Caco-2 (cell line): ENCODE data around the gene PTPN3. TPM values are rescaled to one million over a fixed set of nuclear protein-coding genes. Genes with fewer than 3 reads are reported as not detected.
A peak's percentile ranks its signal among the peaks of the same experiment; 100 is the strongest.

ENCODE experiments used
- BruUV-seq: library from RNA; stranded (reverse); fragments of 400-500 nt; replicated peaks from 2 replicates; lab custom pipeline; 2021; lab: Mats Ljungman, UMichigan
- CTCF ChIA-PET: fragments of 300-600 bp; sonication (Branson Sonifier 250); formaldehyde crosslinking; loops from one replicate; lab custom pipeline; 2022; ENCODE audit warnings: antibody characterized with exemption; lab: Charles Lee
- POLR2A ChIA-PET: fragments of 300-600 bp; sonication (Branson Sonifier 250); formaldehyde crosslinking; loops from one replicate; lab custom pipeline; 2022; ENCODE audit warnings: antibody characterized with exemption; lab: Charles Lee
- DNase-seq, 2 experiments: peaks; one replicate each; pipeline versions ENCODE4 v3.0.0 to v3.0.0-alpha.2; 2020 to 2022
- H3K27me3 ChIP-seq: replicated peaks from 2 replicates; pipeline ENCODE4 v1.6.0; 2011; ENCODE audit warnings: low read length; ENCODE audit not compliant: control insufficient read depth, insufficient read depth
- H3K36me3 ChIP-seq: 2 replicates; pipeline ENCODE4 v1.5.1; 2011; ENCODE audit warnings: low read length; ENCODE audit not compliant: control insufficient read depth, insufficient read depth
- H3K4me1 ChIP-seq: fragments of 250-450 bp; sonication (Bioruptor Pico); 2 replicates; pipeline ENCODE4 v1.5.1; 2020; ENCODE audit warnings: mild to moderate bottlenecking
- H3K4me3 ChIP-seq: 2 replicates; pipeline ENCODE4 v1.5.1; 2011; ENCODE audit warnings: low read depth, mild to moderate bottlenecking, control low read depth, low read length
- H3K9me3 ChIP-seq: fragments of 250-450 bp; sonication (Bioruptor Pico); 2 replicates; pipeline ENCODE4 v1.5.1; 2020; ENCODE audit warnings: mild to moderate bottlenecking, moderate library complexity
- H3K27ac Mint-ChIP-seq: one replicate; pipeline ENCODE4 v1.8.0; 2022; ENCODE audit warnings: mixed read lengths; ENCODE audit not compliant: unreplicated experiment
- H3K27me3 Mint-ChIP-seq: one replicate; pipeline ENCODE4 v1.8.0; 2022; ENCODE audit warnings: mixed read lengths; ENCODE audit not compliant: insufficient read depth, unreplicated experiment
- H3K36me3 Mint-ChIP-seq: one replicate; pipeline ENCODE4 v1.8.0; 2022; ENCODE audit warnings: mild to moderate bottlenecking, mixed read lengths; ENCODE audit not compliant: insufficient read depth, unreplicated experiment
- H3K4me1 Mint-ChIP-seq: one replicate; pipeline ENCODE4 v1.8.0; 2022; ENCODE audit warnings: low read depth, mixed read lengths; ENCODE audit not compliant: unreplicated experiment
- H3K4me3 Mint-ChIP-seq: one replicate; pipeline ENCODE4 v1.8.0; 2022; ENCODE audit warnings: mild to moderate bottlenecking, moderate library complexity, mixed read lengths; ENCODE audit not compliant: unreplicated experiment
- H3K9me3 Mint-ChIP-seq: one replicate; pipeline ENCODE4 v1.8.0; 2022; ENCODE audit warnings: mixed read lengths; ENCODE audit not compliant: unreplicated experiment
- intact Hi-C: fragments of 100-400 bp; cut with micrococcal nuclease; formaldehyde crosslinking; loops from one replicate; pipeline ENCODE4 v1.10.0; 2022; ENCODE audit not compliant: unreplicated experiment
- total RNA-seq: library from RNA; stranded (reverse); gene quantifications from 2 replicates; pipeline ENCODE4 v1.2.3, GENCODE V29; 2022
- TF ChIP-seq, protein P1 (sequence below), 2 experiments: fragments of 200-600 bp in 1 of 2; IDR thresholded peaks; 1 replicate in 1 of 2; 2 replicates in 1 of 2; pipeline versions ENCODE4 v1.5.1 to v1.8.0; 2011 to 2022; ENCODE audit warnings: antibody characterized with exemption in 1 of 2, control low read depth in 1 of 2, inconsistent platforms in 1 of 2, low read depth in 1 of 2, low read length in 1 of 2, mild to moderate bottlenecking in 1 of 2, moderate library complexity in 1 of 2; ENCODE audit not compliant: insufficient read depth in 1 of 2, severe bottlenecking in 1 of 2, unreplicated experiment in 1 of 2

PTPN3 gene
- total RNA-seq, 1 experiment from 2014 or later: 12.4 TPM

DNA sequence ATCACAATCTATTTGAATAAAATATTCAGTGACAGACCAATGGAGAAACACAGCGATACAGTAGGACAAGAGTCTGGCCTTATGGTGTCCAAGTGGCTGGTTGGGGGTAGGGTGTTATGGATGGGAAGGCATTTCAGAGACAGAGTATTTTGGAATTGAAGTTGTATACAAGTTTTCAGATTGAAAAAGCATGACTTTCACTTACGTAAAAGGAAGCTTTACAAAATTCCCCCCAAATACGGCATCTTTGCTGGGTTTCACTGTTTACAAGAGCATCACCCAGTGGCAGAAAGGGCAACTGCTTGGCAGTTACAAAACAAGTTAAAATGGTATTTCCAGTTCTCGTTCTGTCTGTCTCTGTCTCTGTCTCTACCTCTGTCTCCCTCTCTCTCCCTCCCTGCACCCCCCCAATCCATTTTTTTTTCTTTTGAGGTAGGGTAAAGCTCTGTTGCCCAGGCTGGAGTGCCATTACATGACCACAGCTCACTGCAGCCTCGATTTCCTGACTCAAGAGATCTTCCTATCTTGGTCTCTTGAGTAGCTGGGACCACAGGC is 86.2 kb downstream of the PTPN3 start:
- intact Hi-C loops: no loop called here
- Histone ChIP-seq H3K27me3 (no peaks in the 10 kb centered on the region), H3K4me3 (no peak overlapping the region), H3K4me1 (no peaks in the 10 kb centered on the region), H3K36me3 (no peaks in the 10 kb centered on the region; the same call in 1 of the 2 replicates), H3K9me3 (no peaks in the 10 kb centered on the region)
- DNase-seq: peak in 1 of 2 experiments; percentile 6
- Mint-ChIP-seq H3K27me3 (no peaks in the 10 kb centered on the region), H3K9me3 (no peaks in the 10 kb centered on the region), H3K4me3 (no peak overlapping the region), H3K27ac (no peak overlapping the region), H3K4me1 (no peaks in the 10 kb centered on the region), H3K36me3 (peaks cover 30% of the 10 kb centered on the region)
- POLR2A ChIA-PET: no interaction called here
- TF ChIP-seq, protein P1, sequence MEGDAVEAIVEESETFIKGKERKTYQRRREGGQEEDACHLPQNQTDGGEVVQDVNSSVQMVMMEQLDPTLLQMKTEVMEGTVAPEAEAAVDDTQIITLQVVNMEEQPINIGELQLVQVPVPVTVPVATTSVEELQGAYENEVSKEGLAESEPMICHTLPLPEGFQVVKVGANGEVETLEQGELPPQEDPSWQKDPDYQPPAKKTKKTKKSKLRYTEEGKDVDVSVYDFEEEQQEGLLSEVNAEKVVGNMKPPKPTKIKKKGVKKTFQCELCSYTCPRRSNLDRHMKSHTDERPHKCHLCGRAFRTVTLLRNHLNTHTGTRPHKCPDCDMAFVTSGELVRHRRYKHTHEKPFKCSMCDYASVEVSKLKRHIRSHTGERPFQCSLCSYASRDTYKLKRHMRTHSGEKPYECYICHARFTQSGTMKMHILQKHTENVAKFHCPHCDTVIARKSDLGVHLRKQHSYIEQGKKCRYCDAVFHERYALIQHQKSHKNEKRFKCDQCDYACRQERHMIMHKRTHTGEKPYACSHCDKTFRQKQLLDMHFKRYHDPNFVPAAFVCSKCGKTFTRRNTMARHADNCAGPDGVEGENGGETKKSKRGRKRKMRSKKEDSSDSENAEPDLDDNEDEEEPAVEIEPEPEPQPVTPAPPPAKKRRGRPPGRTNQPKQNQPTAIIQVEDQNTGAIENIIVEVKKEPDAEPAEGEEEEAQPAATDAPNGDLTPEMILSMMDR (IDR thresholded peaks at IDR 0.05; ENCODE audit: insufficient read depth in 1 of 2, low read depth in 1 of 2, low read length in 1 of 2, severe bottlenecking in 1 of 2, unreplicated experiment in 1 of 2): peak; percentile 50 to 69
- CTCF ChIA-PET: interaction anchor here (0.7 kb wide), 1 partner anchor 165 kb away, joined by 5 read pairs; no protein-coding TSS in a partner anchor
- no TSS peak for BruUV-seq

DNA sequence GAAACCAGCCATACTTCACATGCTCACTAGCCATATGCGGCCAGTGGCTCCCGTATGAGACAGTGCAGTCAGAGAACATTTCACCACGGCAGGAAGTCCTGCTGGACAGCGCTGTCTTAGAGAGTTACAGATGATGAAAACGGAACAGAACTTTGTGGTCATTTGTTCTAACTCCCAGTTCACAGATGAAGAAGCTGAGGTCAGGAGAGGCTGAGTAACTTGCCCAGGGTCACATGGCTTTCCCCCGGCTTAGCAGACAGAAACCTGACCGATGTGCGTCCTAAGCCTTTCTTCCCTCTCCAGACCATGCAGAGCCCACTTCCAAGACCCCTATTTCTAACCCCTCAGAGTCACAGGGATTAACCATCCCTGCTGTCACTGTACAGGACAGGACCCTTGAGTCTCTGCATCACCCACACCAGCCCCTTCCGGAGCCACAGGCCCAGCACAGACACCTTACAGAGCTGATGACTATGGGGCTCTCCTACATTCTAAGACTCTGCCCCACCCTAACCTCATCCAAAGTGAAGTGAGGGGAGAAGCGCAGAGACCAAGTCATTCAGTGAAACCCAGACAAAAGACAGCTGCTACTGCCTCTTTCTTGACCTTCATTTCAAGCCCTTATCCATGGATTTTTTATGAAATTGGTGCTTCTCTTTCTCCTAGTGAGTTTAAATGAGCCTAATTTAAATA is 86.9 kb downstream of the PTPN3 start:
- ChIA-PET POLR2A (no interaction called here), CTCF (no interaction called here)
- no peak overlapping the region for H3K27ac Mint-ChIP-seq
- Histone ChIP-seq H3K27me3 (no peaks in the 10 kb centered on the region), H3K4me1 (no peaks in the 10 kb centered on the region), H3K9me3 (no peaks in the 10 kb centered on the region), H3K4me3 (no peak overlapping the region), H3K36me3 (no peaks in the 10 kb centered on the region; the same call in 1 of the 2 replicates)
- TF ChIP-seq, protein P1 (IDR thresholded peaks at IDR 0.05; ENCODE audit: insufficient read depth in 1 of 2, low read depth in 1 of 2, low read length in 1 of 2, severe bottlenecking in 1 of 2, unreplicated experiment in 1 of 2): no peak
- no TSS peak for BruUV-seq
- no peaks in the 10 kb centered on the region for H3K4me1 Mint-ChIP-seq
- H3K4me3 Mint-ChIP-seq: no peak overlapping the region
- peaks cover 30% of the 10 kb centered on the region for H3K36me3 Mint-ChIP-seq
- intact Hi-C loops: no loop called here
- H3K27me3 Mint-ChIP-seq: no peaks in the 10 kb centered on the region
- no peak for DNase-seq
- H3K9me3 Mint-ChIP-seq: no peaks in the 10 kb centered on the region

DNA sequence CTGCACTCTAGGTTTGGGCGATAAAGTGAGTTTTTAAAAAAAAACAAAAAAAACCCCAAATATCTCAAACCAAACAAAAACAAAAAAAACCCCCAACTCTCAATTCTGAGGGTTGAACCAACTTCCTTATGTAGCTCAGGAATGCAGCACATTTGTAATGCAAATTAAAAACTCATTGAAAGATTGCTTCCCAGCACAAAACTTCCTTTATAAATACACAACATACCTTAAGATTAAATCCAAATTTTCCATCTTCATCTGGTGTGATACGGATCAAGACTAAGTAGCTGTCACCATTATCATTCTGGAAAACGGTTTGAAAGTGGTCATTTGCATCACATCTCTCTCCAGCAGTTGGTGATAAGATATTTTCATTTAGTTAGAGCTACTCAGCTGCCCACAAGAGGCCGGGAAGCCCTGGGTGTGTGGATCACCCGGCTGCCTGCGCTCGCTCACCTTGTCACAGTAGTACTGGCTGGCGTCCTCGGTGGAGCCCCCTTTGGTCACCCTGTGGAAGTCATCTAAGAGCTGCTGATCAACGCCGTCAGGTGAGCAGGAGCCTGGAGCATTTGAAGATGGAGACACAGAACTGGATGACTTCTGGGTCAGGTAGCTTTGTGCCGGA is 88.2 kb downstream of the PTPN3 start:
- H3K9me3 ChIP-seq: no peaks in the 10 kb centered on the region
- no TSS peak for BruUV-seq
- Mint-ChIP-seq H3K36me3 (peaks cover 33% of the 10 kb centered on the region), H3K27ac (no peak overlapping the region), H3K9me3 (no peaks in the 10 kb centered on the region), H3K27me3 (no peaks in the 10 kb centered on the region), H3K4me3 (no peak overlapping the region), H3K4me1 (no peaks in the 10 kb centered on the region)
- peak in 1 of 2 experiments; percentile 30 for DNase-seq
- no peaks in the 10 kb centered on the region for H3K27me3 ChIP-seq
- no peaks in the 10 kb centered on the region for H3K4me1 ChIP-seq
- no peak overlapping the region for H3K4me3 ChIP-seq
- CTCF ChIA-PET: interaction anchor here (0.5 to 1.1 kb wide), 2 partner anchors 44 to 64 kb away, joined by 3 to 4 read pairs; no protein-coding TSS in a partner anchor
- no peaks in the 10 kb centered on the region; the same call in none of the 2 replicates for H3K36me3 ChIP-seq
- TF ChIP-seq, protein P1 (IDR thresholded peaks at IDR 0.05; ENCODE audit: insufficient read depth in 1 of 2, low read depth in 1 of 2, low read length in 1 of 2, severe bottlenecking in 1 of 2, unreplicated experiment in 1 of 2): peak in 1 of 2 experiments; percentile 16
- intact Hi-C loops: no loop called here
- POLR2A ChIA-PET: no interaction called here
